ENCODE data around the gene LRP1B.

LRP1B gene

GRCh38 chr2:142165790-142166189 lies 35.0 kb upstream of the LRP1B start:
- Histone ChIP-seq H3K4me3 (ENCODE audit: insufficient read length, low read depth) (no peak overlapping the region), H3K9ac (ENCODE audit: insufficient read length, low read depth) (no peak overlapping the region), H3K36me3 (ENCODE audit: insufficient read depth, insufficient read length, low read length) (no peaks in the 10 kb centered on the region), H3K9me3 (ENCODE audit: insufficient read depth, low read length) (no peaks in the 10 kb centered on the region), H3K4me1 (ENCODE audit: insufficient read depth, insufficient read length) (no peaks in the 10 kb centered on the region), H3K27me3 (ENCODE audit: insufficient read depth, insufficient read length) (no peaks in the 10 kb centered on the region)
- no peak for TF ChIP-seq ZNF274 (IDR thresholded peaks at IDR 0.05; ENCODE audit: low read depth, low read length)
- no peak for TF ChIP-seq SUZ12 (IDR thresholded peaks at IDR 0.05; ENCODE audit: extremely low read depth, insufficient read depth, insufficient read length)
- TF ChIP-seq YY1 (IDR thresholded peaks at IDR 0.05; ENCODE audit: insufficient read depth, insufficient read length) = no peak
- DNase-seq (ENCODE audit: low read depth, low spot score) = peak; percentile 42

DNA sequence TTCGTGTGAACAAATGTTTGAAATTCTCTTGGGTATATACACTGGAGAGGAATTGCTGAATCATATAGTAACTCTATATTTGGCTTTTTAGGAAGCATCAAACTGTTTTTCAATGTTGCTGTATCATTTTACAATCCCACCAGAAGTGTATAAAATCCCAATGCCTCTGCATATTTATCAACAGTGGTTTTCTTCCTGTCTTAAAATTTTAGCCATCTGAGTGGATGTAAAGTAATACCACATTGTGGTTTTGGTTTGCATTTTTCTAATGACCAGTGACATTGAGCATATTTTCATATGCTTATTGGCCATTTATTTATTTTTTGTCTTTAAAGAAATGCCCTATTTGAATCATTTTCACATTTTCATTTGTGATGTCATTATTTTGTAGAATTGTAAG lies 22.8 kb upstream of the LRP1B start:
- DNase-seq (ENCODE audit: low read depth, low spot score) = no peak
- no peaks in the 10 kb centered on the region for H3K36me3 ChIP-seq (ENCODE audit: insufficient read depth, insufficient read length, low read length)

GRCh38 chr2:142150453-142150852 lies 19.6 kb upstream of the LRP1B start:
- H3K36me3 ChIP-seq (ENCODE audit: insufficient read depth, insufficient read length, low read length) = no peaks in the 10 kb centered on the region
- H3K4me3 ChIP-seq (ENCODE audit: insufficient read length, low read depth) = no peak overlapping the region
- H3K9ac ChIP-seq (ENCODE audit: insufficient read length, low read depth) = no peak overlapping the region
- TF ChIP-seq YY1 (IDR thresholded peaks at IDR 0.05; ENCODE audit: insufficient read depth, insufficient read length) (no peak), SUZ12 (IDR thresholded peaks at IDR 0.05; ENCODE audit: extremely low read depth, insufficient read depth, insufficient read length) (no peak), ZNF274 (IDR thresholded peaks at IDR 0.05; ENCODE audit: low read depth, low read length) (no peak)
- H3K4me1 ChIP-seq (ENCODE audit: insufficient read depth, insufficient read length) = no peaks in the 10 kb centered on the region
- DNase-seq (ENCODE audit: low read depth, low spot score) = no peak
- H3K9me3 ChIP-seq (ENCODE audit: insufficient read depth, low read length) = no peaks in the 10 kb centered on the region
- H3K27me3 ChIP-seq (ENCODE audit: insufficient read depth, insufficient read length) = no peaks in the 10 kb centered on the region

More for the DNA sequence above, 22.8 kb upstream of the LRP1B start:
- Histone ChIP-seq H3K27me3 (ENCODE audit: insufficient read depth, insufficient read length) (no peaks in the 10 kb centered on the region), H3K9ac (ENCODE audit: insufficient read length, low read depth) (no peak overlapping the region), H3K9me3 (ENCODE audit: insufficient read depth, low read length) (no peaks in the 10 kb centered on the region), H3K4me3 (ENCODE audit: insufficient read length, low read depth) (no peak overlapping the region), H3K4me1 (ENCODE audit: insufficient read depth, insufficient read length) (no peaks in the 10 kb centered on the region)
- no peak for TF ChIP-seq SUZ12 (IDR thresholded peaks at IDR 0.05; ENCODE audit: extremely low read depth, insufficient read depth, insufficient read length)
- TF ChIP-seq YY1 (IDR thresholded peaks at IDR 0.05; ENCODE audit: insufficient read depth, insufficient read length) = no peak
- TF ChIP-seq ZNF274 (IDR thresholded peaks at IDR 0.05; ENCODE audit: low read depth, low read length) = no peak

- Histone ChIP-seq H3K4me3 (ENCODE audit: insufficient read length, low read depth) (no peak overlapping the region), H3K27me3 (ENCODE audit: insufficient read depth, insufficient read length) (no peaks in the 10 kb centered on the region), H3K36me3 (ENCODE audit: insufficient read depth, insufficient read length, low read length) (no peaks in the 10 kb centered on the region), H3K9me3 (ENCODE audit: insufficient read depth, low read length) (no peaks in the 10 kb centered on the region), H3K9ac (ENCODE audit: insufficient read length, low read depth) (no peak overlapping the region), H3K4me1 (ENCODE audit: insufficient read depth, insufficient read length) (no peaks in the 10 kb centered on the region)
- TF ChIP-seq ZNF274 (IDR thresholded peaks at IDR 0.05; ENCODE audit: low read depth, low read length) (no peak), SUZ12 (IDR thresholded peaks at IDR 0.05; ENCODE audit: extremely low read depth, insufficient read depth, insufficient read length) (no peak), YY1 (IDR thresholded peaks at IDR 0.05; ENCODE audit: insufficient read depth, insufficient read length) (no peak)
- DNase-seq (ENCODE audit: low read depth, low spot score) = no peak
Observed at GRCh38 chr2:142144547-142144946, 13.7 kb upstream of the LRP1B start.

DNA sequence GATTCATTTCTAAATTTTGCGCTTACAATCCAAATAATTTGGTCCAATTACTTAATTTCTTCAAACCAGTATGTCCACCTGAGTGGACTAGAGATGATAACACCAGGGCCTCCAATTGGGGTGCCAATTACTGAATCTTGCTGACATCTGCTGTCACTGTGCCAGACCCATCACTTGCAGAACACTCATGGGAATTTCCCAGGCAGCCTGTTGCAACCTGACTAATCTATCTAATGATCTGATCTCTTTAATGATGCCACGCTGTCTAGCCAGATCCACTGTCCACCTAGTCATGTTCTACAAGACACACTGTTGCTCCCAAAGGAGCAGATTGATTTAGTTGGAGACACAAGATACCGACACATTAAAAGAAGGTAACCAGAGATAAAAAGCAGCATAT lies 11.8 kb upstream of the LRP1B start:
- DNase-seq (ENCODE audit: low read depth, low spot score) = no peak
- no peak overlapping the region for H3K4me3 ChIP-seq (ENCODE audit: insufficient read length, low read depth)
- no peaks in the 10 kb centered on the region for H3K27me3 ChIP-seq (ENCODE audit: insufficient read depth, insufficient read length)
- no peaks in the 10 kb centered on the region for H3K9me3 ChIP-seq (ENCODE audit: insufficient read depth, low read length)
- TF ChIP-seq ZNF274 (IDR thresholded peaks at IDR 0.05; ENCODE audit: low read depth, low read length) = no peak
- no peak for TF ChIP-seq YY1 (IDR thresholded peaks at IDR 0.05; ENCODE audit: insufficient read depth, insufficient read length)
- TF ChIP-seq SUZ12 (IDR thresholded peaks at IDR 0.05; ENCODE audit: extremely low read depth, insufficient read depth, insufficient read length) = no peak
- H3K36me3 ChIP-seq (ENCODE audit: insufficient read depth, insufficient read length, low read length) = no peaks in the 10 kb centered on the region
- no peak overlapping the region for H3K9ac ChIP-seq (ENCODE audit: insufficient read length, low read depth)
- no peaks in the 10 kb centered on the region for H3K4me1 ChIP-seq (ENCODE audit: insufficient read depth, insufficient read length)

GRCh38 chr2:142140434-142140845 lies 9.6 kb upstream of the LRP1B start:
- Histone ChIP-seq H3K9ac (ENCODE audit: insufficient read length, low read depth) (no peak overlapping the region), H3K27me3 (ENCODE audit: insufficient read depth, insufficient read length) (no peaks in the 10 kb centered on the region), H3K4me3 (ENCODE audit: insufficient read length, low read depth) (no peak overlapping the region), H3K4me1 (ENCODE audit: insufficient read depth, insufficient read length) (no peaks in the 10 kb centered on the region), H3K9me3 (ENCODE audit: insufficient read depth, low read length) (no peaks in the 10 kb centered on the region), H3K36me3 (ENCODE audit: insufficient read depth, insufficient read length, low read length) (no peaks in the 10 kb centered on the region)
- DNase-seq (ENCODE audit: low read depth, low spot score) = peak; percentile 2
- TF ChIP-seq ZNF274 (IDR thresholded peaks at IDR 0.05; ENCODE audit: low read depth, low read length) = no peak
- TF ChIP-seq YY1 (IDR thresholded peaks at IDR 0.05; ENCODE audit: insufficient read depth, insufficient read length) = no peak
- no peak for TF ChIP-seq SUZ12 (IDR thresholded peaks at IDR 0.05; ENCODE audit: extremely low read depth, insufficient read depth, insufficient read length)

DNA sequence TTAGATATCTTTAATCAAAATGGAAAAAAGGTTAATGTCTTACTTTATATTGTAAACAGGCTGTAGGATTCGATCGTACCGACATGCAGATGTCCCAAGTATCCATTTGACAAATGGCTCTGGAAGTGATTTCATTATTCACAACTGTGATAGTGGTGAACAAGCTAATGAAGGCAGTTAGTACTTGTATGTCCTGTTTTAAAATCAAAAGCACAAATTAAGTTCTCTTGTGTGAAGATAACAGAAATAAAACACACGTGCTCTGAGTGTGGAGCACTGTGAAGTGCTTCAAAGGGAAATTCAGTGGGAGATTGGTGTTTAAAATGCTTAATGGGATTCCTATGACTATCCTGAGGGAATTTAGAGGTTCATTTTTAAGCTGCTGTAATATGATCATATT lies 8.6 kb upstream of the LRP1B start:
- no peak for DNase-seq (ENCODE audit: low read depth, low spot score)
- H3K9me3 ChIP-seq (ENCODE audit: insufficient read depth, low read length) = no peaks in the 10 kb centered on the region
- no peaks in the 10 kb centered on the region for H3K4me1 ChIP-seq (ENCODE audit: insufficient read depth, insufficient read length)
- H3K36me3 ChIP-seq (ENCODE audit: insufficient read depth, insufficient read length, low read length) = no peaks in the 10 kb centered on the region
- TF ChIP-seq ZNF274 (IDR thresholded peaks at IDR 0.05; ENCODE audit: low read depth, low read length) = no peak
- no peak overlapping the region for H3K9ac ChIP-seq (ENCODE audit: insufficient read length, low read depth)
- no peak overlapping the region for H3K4me3 ChIP-seq (ENCODE audit: insufficient read length, low read depth)
- no peaks in the 10 kb centered on the region for H3K27me3 ChIP-seq (ENCODE audit: insufficient read depth, insufficient read length)

DNA sequence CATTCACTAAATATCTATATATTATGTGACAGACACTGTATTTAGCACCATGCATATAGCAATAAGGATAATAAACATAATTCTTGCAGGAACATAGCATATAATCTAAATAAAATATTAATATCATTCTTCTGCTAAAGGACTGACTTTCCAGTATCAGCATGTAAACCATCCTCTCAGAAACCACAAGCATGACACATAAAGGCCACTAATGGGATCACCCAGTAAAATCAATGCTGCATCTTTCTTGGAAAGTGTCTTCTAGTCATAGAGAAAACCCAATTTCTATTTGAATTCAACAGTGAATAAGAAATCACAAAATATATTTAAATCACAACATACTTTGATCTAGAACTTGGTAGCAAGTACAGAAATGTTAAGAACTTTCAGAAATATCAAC lies 5.8 kb upstream of the LRP1B start:
- Histone ChIP-seq H3K27me3 (ENCODE audit: insufficient read depth, insufficient read length) (peaks cover 5% of the 10 kb centered on the region), H3K36me3 (ENCODE audit: insufficient read depth, insufficient read length, low read length) (no peaks in the 10 kb centered on the region), H3K9ac (ENCODE audit: insufficient read length, low read depth) (no peak overlapping the region), H3K4me3 (ENCODE audit: insufficient read length, low read depth) (no peak overlapping the region), H3K9me3 (ENCODE audit: insufficient read depth, low read length) (no peaks in the 10 kb centered on the region), H3K4me1 (ENCODE audit: insufficient read depth, insufficient read length) (no peaks in the 10 kb centered on the region)
- TF ChIP-seq SUZ12 (IDR thresholded peaks at IDR 0.05; ENCODE audit: extremely low read depth, insufficient read depth, insufficient read length) (no peak), ZNF274 (IDR thresholded peaks at IDR 0.05; ENCODE audit: low read depth, low read length) (no peak)
- no peak for DNase-seq (ENCODE audit: low read depth, low spot score)

Data from NT2/D1 (cell line).